Transverse colon (tissue), 4 donors: ENCODE results near the gene DENND1A.

Experiments
- CTCF ChIP-seq, 5 experiments: fragments of 200-600 bp in 3 of 5; fragments of 450-650 bp in 2 of 5; sonication (generic) in 3 of 5; IDR thresholded peaks; 1 replicate in 2 of 5; 2 replicates in 3 of 5; pipeline ENCODE4 v1.5.1; 2016 to 2017; ENCODE audit warnings: antibody characterized with exemption in 5 of 5, inconsistent platforms in 3 of 5, mild to moderate bottlenecking in 2 of 5, moderate library complexity in 1 of 5
- POLR2AphosphoS5 ChIP-seq, 3 donors: sonication (generic); formaldehyde crosslinking; IDR thresholded peaks; one replicate each; pipeline ENCODE4 v1.6.1; 2016; ENCODE audit warnings: antibody characterized with exemption in 3 of 3

GRCh38 chr9:123475407-123475806 is 454.5 kb downstream of the DENND1A start:
- TF ChIP-seq CTCF (IDR thresholded peaks at IDR 0.05) (no peak), POLR2AphosphoS5 (IDR thresholded peaks at IDR 0.05) (no peak)
